ENCODE results near the gene DERA. TPM values are rescaled to one million over a fixed set of nuclear protein-coding genes. Genes with fewer than 3 reads are reported as not detected.

Gene DERA
- 39.1 and 40.8 TPM in 2 replicates for total RNA-seq (2022)
- percentile 73 among the genes with signal in this experiment for Bru-seq, nascent RNA
- percentile 57 among the genes with signal in this experiment for BruChase-seq, experiment 1, labeled RNA remaining after a 6-hour chase
- percentile 62 among the genes with signal in this experiment for BruChase-seq, experiment 2, labeled RNA remaining after a 2-hour chase
- long read RNA-seq, transcript DERA-201 (9 exons, 1,705 nt), result major isoform, 103 of 118 reads
- long read RNA-seq, partial matches to known transcripts, result 6 of 118 reads
- long read RNA-seq, other reads (novel, unspliced or antisense), result 6 of 118 reads

- peaks cover 5% of the 10 kb centered on the region for H3K4me1 Mint-ChIP-seq (ENCODE audit: insufficient read depth, unreplicated experiment)
- ChIA-PET CTCF (interaction anchor here (0.6 to 2.6 kb wide), 11 partner anchors 10 to 1351 kb away, joined by 3 to 18 read pairs (median 3); no protein-coding TSS in a partner anchor), POLR2A (interaction anchor here (0.6 to 8.0 kb wide), 21 partner anchors 9 to 1136 kb away, joined by 3 to 71 read pairs (median 5); partner anchors contain the start of gene STRAP)
- H3K4me3 Mint-ChIP-seq (ENCODE audit: unreplicated experiment), result peak within 1 kb of the TSS; percentile 88
- TF ChIP-seq CTCF (IDR thresholded peaks at IDR 0.05; ENCODE audit: unreplicated experiment), result no peak
- peak; percentile 78 for DNase-seq (ENCODE audit: unreplicated experiment)
- intact Hi-C loops (cut with micrococcal nuclease), result no loop called here
- H3K9me3 Mint-ChIP-seq (ENCODE audit: unreplicated experiment), result no peaks in the 10 kb centered on the region
- no peaks in the 10 kb centered on the region for H3K27me3 Mint-ChIP-seq (ENCODE audit: insufficient read depth, unreplicated experiment)
- BruUV-seq (replicated peaks), result no TSS peak
- H3K36me3 Mint-ChIP-seq (ENCODE audit: insufficient read depth, unreplicated experiment), result peaks cover 12% of the 10 kb centered on the region
- H3K27ac Mint-ChIP-seq (ENCODE audit: low read depth, unreplicated experiment), result peak within 1 kb of the TSS; percentile 88
These were observed at the start of gene DERA for GRCh38 chr12:15910864-15911721. TSS of gene DERA (plus strand) at chr12:15911332. CDS start at chr12:15911384, 52 bp downstream.

- intact Hi-C loops (cut with micrococcal nuclease), result no loop called here
- TF ChIP-seq CTCF (IDR thresholded peaks at IDR 0.05; ENCODE audit: unreplicated experiment), result no peak
- no TSS peak for BruUV-seq (replicated peaks)
- Mint-ChIP-seq H3K9me3 (ENCODE audit: unreplicated experiment) (no peaks in the 10 kb centered on the region), H3K27ac (ENCODE audit: low read depth, unreplicated experiment) (no peak overlapping the region), H3K4me3 (ENCODE audit: unreplicated experiment) (no peak overlapping the region), H3K4me1 (ENCODE audit: insufficient read depth, unreplicated experiment) (no peaks in the 10 kb centered on the region), H3K36me3 (ENCODE audit: insufficient read depth, unreplicated experiment) (no peaks in the 10 kb centered on the region), H3K27me3 (ENCODE audit: insufficient read depth, unreplicated experiment) (no peaks in the 10 kb centered on the region)
- ChIA-PET CTCF (interaction anchor here (0.7 to 2.0 kb wide), 3 partner anchors 73 to 277 kb away, joined by 3 to 7 read pairs (median 4); no protein-coding TSS in a partner anchor), POLR2A (no interaction called here)
- DNase-seq (ENCODE audit: unreplicated experiment), result no peak
These were observed 49.7 kb upstream of the DERA start for GRCh38 chr12:15861404-15861803.

GRCh38 chr12:15862840-15863239 is 48.3 kb upstream of the DERA start:
- POLR2A ChIA-PET, result no interaction called here
- intact Hi-C loops (cut with micrococcal nuclease), result no loop called here
- no TSS peak for BruUV-seq (replicated peaks)
- Mint-ChIP-seq H3K27me3 (ENCODE audit: insufficient read depth, unreplicated experiment) (no peaks in the 10 kb centered on the region), H3K4me1 (ENCODE audit: insufficient read depth, unreplicated experiment) (no peaks in the 10 kb centered on the region), H3K4me3 (ENCODE audit: unreplicated experiment) (no peak overlapping the region), H3K9me3 (ENCODE audit: unreplicated experiment) (no peaks in the 10 kb centered on the region), H3K27ac (ENCODE audit: low read depth, unreplicated experiment) (no peak overlapping the region), H3K36me3 (ENCODE audit: insufficient read depth, unreplicated experiment) (no peaks in the 10 kb centered on the region)
- no peak for TF ChIP-seq CTCF (IDR thresholded peaks at IDR 0.05; ENCODE audit: unreplicated experiment)
- CTCF ChIA-PET, result interaction anchor here (0.5 to 1.5 kb wide), 4 partner anchors 35 to 330 kb away, joined by 3 to 7 read pairs (median 4); no protein-coding TSS in a partner anchor
- DNase-seq (ENCODE audit: unreplicated experiment), result no peak

GRCh38 chr12:15863372-15863771 is 47.8 kb upstream of the DERA start:
- no peak overlapping the region for H3K4me3 Mint-ChIP-seq (ENCODE audit: unreplicated experiment)
- DNase-seq (ENCODE audit: unreplicated experiment), result no peak
- no TSS peak for BruUV-seq (replicated peaks)
- ChIA-PET CTCF (interaction anchor here (0.5 to 1.5 kb wide), 7 partner anchors 8 to 826 kb away, joined by 3 to 7 read pairs (median 4); no protein-coding TSS in a partner anchor), POLR2A (no interaction called here)
- H3K27me3 Mint-ChIP-seq (ENCODE audit: insufficient read depth, unreplicated experiment), result no peaks in the 10 kb centered on the region
- H3K36me3 Mint-ChIP-seq (ENCODE audit: insufficient read depth, unreplicated experiment), result no peaks in the 10 kb centered on the region
- H3K27ac Mint-ChIP-seq (ENCODE audit: low read depth, unreplicated experiment), result no peak overlapping the region
- H3K4me1 Mint-ChIP-seq (ENCODE audit: insufficient read depth, unreplicated experiment), result no peaks in the 10 kb centered on the region
- no peaks in the 10 kb centered on the region for H3K9me3 Mint-ChIP-seq (ENCODE audit: unreplicated experiment)
- intact Hi-C loops (cut with micrococcal nuclease), result no loop called here
- TF ChIP-seq CTCF (IDR thresholded peaks at IDR 0.05; ENCODE audit: unreplicated experiment), result no peak

All from MCF 10A (cell line).